MM.1S (cell line): ENCODE data around the gene STRA6.

Experiments
- EZH2 ChIP-seq: fragments of 300-600 bp; sonication (generic); optimal IDR thresholded peaks from 2 replicates; pipeline ENCODE3; 2017; ENCODE audit warnings: low read depth, mild to moderate bottlenecking, antibody characterized with exemption, low read length, mixed read lengths
- EZH2phosphoT487 ChIP-seq: fragments of 300-600 bp; sonication (generic); IDR thresholded peaks from 2 replicates; pipeline ENCODE4 v1.6.1; 2018; ENCODE audit warnings: antibody characterized with exemption, low read length
- TF ChIP-seq, protein P1 (sequence below): fragments of 300-600 bp; sonication (generic); IDR thresholded peaks from 2 replicates; pipeline ENCODE4 v1.5.1; 2016; ENCODE audit warnings: antibody characterized with exemption, low read length, mixed read lengths

DNA sequence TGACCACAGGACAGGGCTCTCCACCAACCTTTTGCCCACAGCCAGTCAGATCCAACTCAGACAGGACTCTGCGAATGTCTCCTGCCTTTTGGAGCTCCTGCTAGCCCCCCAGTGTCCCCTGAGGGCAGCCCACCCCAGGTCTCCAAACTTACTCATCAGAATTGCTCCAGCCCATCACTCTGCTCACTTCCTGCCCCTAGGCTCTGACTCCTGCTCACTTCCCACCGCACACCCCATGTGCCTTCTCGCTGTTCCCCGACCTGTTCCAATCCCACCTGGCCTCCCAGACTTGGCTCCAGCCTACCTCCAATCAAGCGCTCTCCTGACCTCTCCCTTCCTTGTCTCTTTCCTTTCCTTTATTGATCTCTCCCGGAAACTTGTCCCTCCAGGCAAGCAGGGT, 5.9 kb upstream of the STRA6 start:
- TF ChIP-seq EZH2 (no peak), EZH2phosphoT487 (no peak)
- TF ChIP-seq, protein P1, sequence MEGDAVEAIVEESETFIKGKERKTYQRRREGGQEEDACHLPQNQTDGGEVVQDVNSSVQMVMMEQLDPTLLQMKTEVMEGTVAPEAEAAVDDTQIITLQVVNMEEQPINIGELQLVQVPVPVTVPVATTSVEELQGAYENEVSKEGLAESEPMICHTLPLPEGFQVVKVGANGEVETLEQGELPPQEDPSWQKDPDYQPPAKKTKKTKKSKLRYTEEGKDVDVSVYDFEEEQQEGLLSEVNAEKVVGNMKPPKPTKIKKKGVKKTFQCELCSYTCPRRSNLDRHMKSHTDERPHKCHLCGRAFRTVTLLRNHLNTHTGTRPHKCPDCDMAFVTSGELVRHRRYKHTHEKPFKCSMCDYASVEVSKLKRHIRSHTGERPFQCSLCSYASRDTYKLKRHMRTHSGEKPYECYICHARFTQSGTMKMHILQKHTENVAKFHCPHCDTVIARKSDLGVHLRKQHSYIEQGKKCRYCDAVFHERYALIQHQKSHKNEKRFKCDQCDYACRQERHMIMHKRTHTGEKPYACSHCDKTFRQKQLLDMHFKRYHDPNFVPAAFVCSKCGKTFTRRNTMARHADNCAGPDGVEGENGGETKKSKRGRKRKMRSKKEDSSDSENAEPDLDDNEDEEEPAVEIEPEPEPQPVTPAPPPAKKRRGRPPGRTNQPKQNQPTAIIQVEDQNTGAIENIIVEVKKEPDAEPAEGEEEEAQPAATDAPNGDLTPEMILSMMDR: no peak
